Activated naive CD4-positive, alpha-beta T cell treated with anti-CD3 and anti-CD28 coated beads, Interleukin-2, amount 50 U/mL, for 24 hours (primary cell): ENCODE data around the gene EFNA5.
"Not testable (repeated sequence)": the region's sequence is repeated elsewhere in the genome, so short reads cannot be mapped to it uniquely, and the experiment has no call there.

Experiments used
- H3K27ac Mint-ChIP-seq: one replicate; pipeline ENCODE4 v1.8.0; 2021; ENCODE audit warnings: mild to moderate bottlenecking, mixed read lengths
- H3K27me3 Mint-ChIP-seq: one replicate; pipeline ENCODE4 v1.8.0; 2021; ENCODE audit warnings: mixed read lengths
- H3K36me3 Mint-ChIP-seq: one replicate; pipeline ENCODE4 v1.8.0; 2021; ENCODE audit warnings: mixed read lengths
- H3K4me1 Mint-ChIP-seq: one replicate; pipeline ENCODE4 v1.8.0; 2021; ENCODE audit warnings: mixed read lengths
- H3K4me3 Mint-ChIP-seq: one replicate; pipeline ENCODE4 v1.8.0; 2021; ENCODE audit warnings: mild to moderate bottlenecking, mixed read lengths
- H3K9me3 Mint-ChIP-seq: one replicate; pipeline ENCODE4 v1.8.0; 2021; ENCODE audit warnings: mixed read lengths

The EFNA5 gene

GRCh38 chr5:107439832-107440231, 230.9 kb downstream of the EFNA5 start:
- H3K27ac Mint-ChIP-seq: no peak overlapping the region
- no peak overlapping the region for H3K4me3 Mint-ChIP-seq
- H3K36me3 Mint-ChIP-seq: peaks cover 1% of the 10 kb centered on the region
- H3K9me3 Mint-ChIP-seq: peaks cover 7% of the 10 kb centered on the region
- no peaks in the 10 kb centered on the region for H3K27me3 Mint-ChIP-seq
- H3K4me1 Mint-ChIP-seq: no peaks in the 10 kb centered on the region

GRCh38 chr5:107437986-107438510, 232.7 kb downstream of the EFNA5 start:
- Mint-ChIP-seq H3K27ac (no peak overlapping the region), H3K4me1 (no peaks in the 10 kb centered on the region), H3K27me3 (no peaks in the 10 kb centered on the region), H3K9me3 (peaks cover 7% of the 10 kb centered on the region), H3K4me3 (no peak overlapping the region), H3K36me3 (peaks cover 1% of the 10 kb centered on the region)

- Mint-ChIP-seq H3K4me3 (no peak overlapping the region), H3K27ac (no peak overlapping the region), H3K4me1 (no peaks in the 10 kb centered on the region)
Measured at GRCh38 chr5:107437154-107437553, 233.6 kb downstream of the EFNA5 start.

GRCh38 chr5:107436201-107436600, 234.5 kb downstream of the EFNA5 start:
- H3K9me3 Mint-ChIP-seq: peaks cover 7% of the 10 kb centered on the region
- no peak overlapping the region for H3K4me3 Mint-ChIP-seq
- H3K4me1 Mint-ChIP-seq: no peaks in the 10 kb centered on the region
- H3K27me3 Mint-ChIP-seq: no peaks in the 10 kb centered on the region
- H3K27ac Mint-ChIP-seq: no peak overlapping the region
- H3K36me3 Mint-ChIP-seq: peaks cover 1% of the 10 kb centered on the region

More at GRCh38 chr5:107437154-107437553, 233.6 kb downstream of the EFNA5 start:
- H3K36me3 Mint-ChIP-seq: peaks cover 1% of the 10 kb centered on the region
- H3K9me3 Mint-ChIP-seq: peaks cover 7% of the 10 kb centered on the region
- H3K27me3 Mint-ChIP-seq: no peaks in the 10 kb centered on the region

- Mint-ChIP-seq H3K9me3 (peaks cover 7% of the 10 kb centered on the region), H3K4me3 (no peak overlapping the region), H3K27me3 (no peaks in the 10 kb centered on the region), H3K36me3 (peaks cover 1% of the 10 kb centered on the region), H3K27ac (no peak overlapping the region), H3K4me1 (no peaks in the 10 kb centered on the region)
Measured at GRCh38 chr5:107435061-107435460, 235.7 kb downstream of the EFNA5 start.

GRCh38 chr5:107433646-107434045, 237.1 kb downstream of the EFNA5 start:
- not testable (repeated sequence) for H3K9me3 Mint-ChIP-seq, H3K4me1 Mint-ChIP-seq, H3K27me3 Mint-ChIP-seq, H3K27ac Mint-ChIP-seq, H3K4me3 Mint-ChIP-seq, H3K36me3 Mint-ChIP-seq

GRCh38 chr5:107431998-107432397, 238.7 kb downstream of the EFNA5 start:
- no peaks in the 10 kb centered on the region for H3K4me1 Mint-ChIP-seq
- H3K27ac Mint-ChIP-seq: no peak overlapping the region
- H3K27me3 Mint-ChIP-seq: no peaks in the 10 kb centered on the region
- no peaks in the 10 kb centered on the region for H3K9me3 Mint-ChIP-seq
- H3K36me3 Mint-ChIP-seq: no peaks in the 10 kb centered on the region
- H3K4me3 Mint-ChIP-seq: no peak overlapping the region

GRCh38 chr5:107431536-107431935, 239.2 kb downstream of the EFNA5 start:
- no peaks in the 10 kb centered on the region for H3K9me3 Mint-ChIP-seq
- H3K36me3 Mint-ChIP-seq: no peaks in the 10 kb centered on the region
- no peaks in the 10 kb centered on the region for H3K27me3 Mint-ChIP-seq
- no peaks in the 10 kb centered on the region for H3K4me1 Mint-ChIP-seq
- no peak overlapping the region for H3K27ac Mint-ChIP-seq
- H3K4me3 Mint-ChIP-seq: no peak overlapping the region

- no peaks in the 10 kb centered on the region for H3K9me3 Mint-ChIP-seq
- H3K4me1 Mint-ChIP-seq: no peaks in the 10 kb centered on the region
- no peak overlapping the region for H3K4me3 Mint-ChIP-seq
- no peak overlapping the region for H3K27ac Mint-ChIP-seq
- no peaks in the 10 kb centered on the region for H3K36me3 Mint-ChIP-seq
- no peaks in the 10 kb centered on the region for H3K27me3 Mint-ChIP-seq
Measured at GRCh38 chr5:107430071-107430625, 240.6 kb downstream of the EFNA5 start.

- no peaks in the 10 kb centered on the region for H3K9me3 Mint-ChIP-seq
- no peak overlapping the region for H3K27ac Mint-ChIP-seq
- no peaks in the 10 kb centered on the region for H3K36me3 Mint-ChIP-seq
- H3K4me1 Mint-ChIP-seq: no peaks in the 10 kb centered on the region
- H3K4me3 Mint-ChIP-seq: no peak overlapping the region
- H3K27me3 Mint-ChIP-seq: no peaks in the 10 kb centered on the region
Measured at GRCh38 chr5:107428303-107428813, 242.4 kb downstream of the EFNA5 start.

- no peaks in the 10 kb centered on the region for H3K4me1 Mint-ChIP-seq
- no peak overlapping the region for H3K27ac Mint-ChIP-seq
- no peak overlapping the region for H3K4me3 Mint-ChIP-seq
Measured at GRCh38 chr5:107426872-107427271, 243.9 kb downstream of the EFNA5 start.

GRCh38 chr5:107426209-107426608, 244.5 kb downstream of the EFNA5 start:
- Mint-ChIP-seq H3K36me3 (no peaks in the 10 kb centered on the region), H3K27ac (no peak overlapping the region), H3K27me3 (peaks cover 2% of the 10 kb centered on the region), H3K4me3 (no peak overlapping the region), H3K9me3 (no peaks in the 10 kb centered on the region), H3K4me1 (no peaks in the 10 kb centered on the region)

More at GRCh38 chr5:107426872-107427271, 243.9 kb downstream of the EFNA5 start:
- no peaks in the 10 kb centered on the region for H3K27me3 Mint-ChIP-seq
- H3K36me3 Mint-ChIP-seq: no peaks in the 10 kb centered on the region
- H3K9me3 Mint-ChIP-seq: no peaks in the 10 kb centered on the region

- Mint-ChIP-seq H3K9me3 (no peaks in the 10 kb centered on the region), H3K4me3 (no peak overlapping the region), H3K36me3 (no peaks in the 10 kb centered on the region), H3K27ac (no peak overlapping the region), H3K27me3 (peaks cover 2% of the 10 kb centered on the region), H3K4me1 (no peaks in the 10 kb centered on the region)
Measured at GRCh38 chr5:107425541-107426031, 245.2 kb downstream of the EFNA5 start.

GRCh38 chr5:107424491-107424890, 246.2 kb downstream of the EFNA5 start:
- H3K27ac Mint-ChIP-seq: no peak overlapping the region
- H3K27me3 Mint-ChIP-seq: peaks cover 2% of the 10 kb centered on the region

GRCh38 chr5:107422494-107422893, 248.2 kb downstream of the EFNA5 start:
- Mint-ChIP-seq H3K4me3 (no peak overlapping the region), H3K9me3 (no peaks in the 10 kb centered on the region), H3K36me3 (no peaks in the 10 kb centered on the region), H3K27ac (no peak overlapping the region), H3K27me3 (peaks cover 2% of the 10 kb centered on the region), H3K4me1 (no peaks in the 10 kb centered on the region)

More at GRCh38 chr5:107424491-107424890, 246.2 kb downstream of the EFNA5 start:
- no peaks in the 10 kb centered on the region for H3K4me1 Mint-ChIP-seq
- no peaks in the 10 kb centered on the region for H3K36me3 Mint-ChIP-seq
- no peaks in the 10 kb centered on the region for H3K9me3 Mint-ChIP-seq
- H3K4me3 Mint-ChIP-seq: no peak overlapping the region

GRCh38 chr5:107419498-107419897, 251.2 kb downstream of the EFNA5 start:
- Mint-ChIP-seq H3K4me1 (no peaks in the 10 kb centered on the region), H3K27me3 (peaks cover 2% of the 10 kb centered on the region), H3K36me3 (no peaks in the 10 kb centered on the region), H3K9me3 (no peaks in the 10 kb centered on the region), H3K4me3 (no peak overlapping the region), H3K27ac (no peak overlapping the region)
